B cell (primary cell): Measurements from ENCODE around the gene ALKBH7. TPM values are rescaled to one million over a fixed set of nuclear protein-coding genes. Genes with fewer than 3 reads are reported as not detected.
"Not testable (repeated sequence)": the region's sequence is repeated elsewhere in the genome, so short reads cannot be mapped to it uniquely, and the experiment has no call there.

Source experiments
- ATAC-seq: fragments of 200-7000 bp; cut with Tn5 transposase; one replicate; pipeline ENCODE4 v1.10.0; 2021; ENCODE audit warnings: low read depth, mild to moderate bottlenecking, moderate number of reproducible peaks, moderate library complexity
- CTCF ChIA-PET: fragments of 350-600 bp; sonication (Branson Sonifier 250); formaldehyde crosslinking; loops from one replicate; lab custom pipeline; 2021; ENCODE audit warnings: antibody characterized with exemption, inconsistent platforms; lab: Charles Lee
- POLR2A ChIA-PET: fragments of 350-600 bp; sonication (Branson Sonifier 250); formaldehyde crosslinking; loops from one replicate; lab custom pipeline; 2021; ENCODE audit warnings: antibody characterized with exemption; lab: Charles Lee
- DNase-seq: peaks from one replicate; pipeline ENCODE4 v3.0.0; 2013
- H2AFZ ChIP-seq: 2 replicates; pipeline ENCODE4 v1.6.1; 2012; ENCODE audit warnings: mild to moderate bottlenecking, low read depth, low read length; ENCODE audit not compliant: insufficient read depth, poor library complexity, severe bottlenecking
- H3K27ac ChIP-seq, 2 donors: 1 replicate in 1 of 2; 2 replicates in 1 of 2; pipeline ENCODE4 v1.5.1; 2012 to 2013; ENCODE audit warnings: low read length in 2 of 2, mild to moderate bottlenecking in 2 of 2, moderate library complexity in 1 of 2
- H3K27me3 ChIP-seq, 4 experiments: fragments of 200-600 bp in 1 of 4; sonication (generic) in 1 of 4; replicated peaks in 1 of 4; 1 replicate in 2 of 4; 2 replicates in 2 of 4; pipeline versions ENCODE4 v1.6.1 to v1.7.0; 2013 to 2016; ENCODE audit warnings: low read length in 3 of 4, mild to moderate bottlenecking in 2 of 4, mixed read lengths in 1 of 4, moderate library complexity in 1 of 4; ENCODE audit not compliant: insufficient read depth in 4 of 4, control insufficient read depth in 3 of 4; ENCODE audit errors: control extremely low read depth in 1 of 4
- H3K36me3 ChIP-seq, 2 experiments: replicated peaks in 1 of 2; 1 replicate in 1 of 2; 2 replicates in 1 of 2; pipeline versions ENCODE4 v1.6.1 to v1.7.1; 2013; ENCODE audit warnings: low read length in 1 of 2; ENCODE audit not compliant: insufficient read depth in 2 of 2, control insufficient read depth in 1 of 2; ENCODE audit errors: control extremely low read depth in 1 of 2, extremely low read depth in 1 of 2
- H3K4me1 ChIP-seq, 2 donors: fragments of 200-600 bp in 1 of 2; sonication (generic) in 1 of 2; 1 replicate in 1 of 2; 2 replicates in 1 of 2; pipeline versions ENCODE4 v1.5.1 to v1.6.1; 2013 to 2017; ENCODE audit warnings: low read length in 2 of 2; ENCODE audit not compliant: control insufficient read depth in 2 of 2, insufficient read depth in 2 of 2
- H3K4me2 ChIP-seq: replicated peaks from 2 replicates; pipeline ENCODE3; 2012; ENCODE audit warnings: mild to moderate bottlenecking, low read depth, low read length; ENCODE audit not compliant: poor library complexity, severe bottlenecking
- H3K4me3 ChIP-seq, 5 experiments: fragments of 200-600 bp in 1 of 5; sonication (generic) in 1 of 5; 1 replicate in 3 of 5; 2 replicates in 2 of 5; pipeline versions ENCODE4 v1.5.1 to v1.7.0; 2011 to 2016; ENCODE audit warnings: low read length in 4 of 5, mild to moderate bottlenecking in 4 of 5, low read depth in 2 of 5, control low read depth in 1 of 5, moderate library complexity in 1 of 5; ENCODE audit not compliant: insufficient read depth in 1 of 5; ENCODE audit errors: control extremely low read depth in 1 of 5, extremely low read depth in 1 of 5
- H3K79me2 ChIP-seq: fragments of 200-600 bp; sonication (generic); one replicate; pipeline ENCODE4 v1.6.0; 2016; ENCODE audit warnings: low read length; ENCODE audit not compliant: control insufficient read depth, insufficient read depth
- H3K9ac ChIP-seq: fragments of 200-600 bp; sonication (generic); 2 replicates; pipeline ENCODE4 v1.6.1; 2017; ENCODE audit warnings: mild to moderate bottlenecking, low read length, moderate library complexity
- H3K9me3 ChIP-seq, 3 donors: one replicate each; pipeline versions ENCODE4 v1.6.1 to v1.7.1; 2013; ENCODE audit warnings: low read length in 2 of 3; ENCODE audit not compliant: control insufficient read depth in 2 of 3, insufficient read depth in 1 of 3; ENCODE audit errors: control extremely low read depth in 1 of 3
- H4K20me1 ChIP-seq: 2 replicates; pipeline ENCODE4 v1.6.0; 2012; ENCODE audit warnings: mild to moderate bottlenecking, low read length; ENCODE audit not compliant: insufficient read depth, control insufficient read depth, poor library complexity, severe bottlenecking
- H3K27ac Mint-ChIP-seq: one replicate; pipeline ENCODE4 v1.8.0; 2021; ENCODE audit warnings: mixed read lengths
- H3K27me3 Mint-ChIP-seq: one replicate; pipeline ENCODE4 v1.8.0; 2021; ENCODE audit warnings: mixed read lengths
- H3K4me1 Mint-ChIP-seq: one replicate; pipeline ENCODE4 v1.8.0; 2021; ENCODE audit warnings: mixed read lengths
- H3K4me3 Mint-ChIP-seq: one replicate; pipeline ENCODE4 v1.8.0; 2021; ENCODE audit warnings: mixed read lengths
- H3K9me3 Mint-ChIP-seq: one replicate; pipeline ENCODE4 v1.8.0; 2022; ENCODE audit warnings: mixed read lengths; ENCODE audit not compliant: insufficient read depth
- EZH2 ChIP-seq: IDR thresholded peaks from 2 replicates; pipeline ENCODE4 v1.6.1; 2012; ENCODE audit warnings: borderline replicate concordance, low read depth, mild to moderate bottlenecking, moderate library complexity, low read length; ENCODE audit not compliant: insufficient read depth, poor library complexity, severe bottlenecking
- WGBS: methylation state at CpG from one replicate; pipeline ENCODE4 v1.1.5; 2013; ENCODE audit warnings: missing lambda C conversion rate; ENCODE audit not compliant: insufficient coverage; 5-methylcytosine and 5-hydroxymethylcytosine counted together
- intact Hi-C: fragments of 100-400 bp; cut with micrococcal nuclease; formaldehyde crosslinking; loops from one replicate; pipeline ENCODE4 v1.10.0; 2022
- polyA plus RNA-seq: library from polyadenylated mRNA; depleted of rRNA; stranded (reverse); fragments of >200 nt; gene quantifications from 2 replicates; pipeline ENCODE4 v1.2.3, GENCODE V29; 2012
- total RNA-seq, 2 donors: library from RNA; stranded (reverse); fragments of 120-200 nt in 1 of 2; gene quantifications; 1 replicate in 1 of 2; 2 replicates in 1 of 2; pipeline versions ENCODE4 v1.2.3 to v1.2.4, GENCODE V29; 2013 to 2022
- TF ChIP-seq, protein P1 (sequence below): fragments of 200-600 bp; IDR thresholded peaks from one replicate; pipeline ENCODE4 v1.8.0; 2022; ENCODE audit warnings: antibody characterized with exemption, mild to moderate bottlenecking

The ALKBH7 gene
- total and polyA plus RNA-seq, 2 donors (not counting 1 experiment from before 2014, with no cell fraction given): 36.4 to 67.0 TPM

DNA sequence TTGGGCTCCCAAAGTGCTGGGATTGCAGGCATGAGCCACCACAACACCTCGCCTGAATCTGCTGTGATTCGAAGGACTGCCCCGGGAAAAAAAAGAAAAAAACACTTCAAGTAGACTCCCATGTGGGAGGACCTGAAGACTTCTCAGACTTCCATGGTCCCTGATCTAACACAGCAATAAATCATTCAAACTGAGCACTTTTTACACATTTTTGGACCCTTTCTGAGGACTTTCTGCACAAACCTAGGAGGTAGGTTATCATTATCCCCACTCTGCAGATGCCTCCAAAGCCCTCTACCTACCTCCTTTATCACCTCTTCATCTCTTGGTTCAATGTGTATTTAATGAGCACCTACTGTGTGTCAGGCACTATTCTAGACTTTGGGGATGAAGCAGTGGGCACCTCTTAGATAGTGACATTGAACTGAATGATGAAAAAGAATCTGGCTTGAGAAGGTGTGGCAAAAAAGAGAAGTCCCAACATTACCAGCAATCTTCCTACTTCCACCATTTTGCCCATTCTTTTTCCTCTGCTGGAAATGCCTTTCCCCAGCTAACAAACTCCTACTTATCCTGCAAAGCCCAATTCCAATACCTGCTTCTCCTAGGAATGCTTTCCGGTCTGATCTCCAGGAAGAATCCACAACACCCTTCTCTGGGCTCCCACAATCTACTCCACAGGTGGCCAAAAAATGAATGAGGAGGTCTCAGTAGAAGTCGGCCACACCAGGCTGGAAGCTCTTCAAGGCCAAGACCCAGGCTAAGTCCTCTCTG is 12.8 kb upstream of the ALKBH7 start:
- Histone ChIP-seq H3K27ac (no peak overlapping the region), H3K4me1 (peaks cover 6 to 12% of the 10 kb centered on the region in 2 donors), H3K79me2 (peaks cover 11% of the 10 kb centered on the region), H4K20me1 (no peaks in the 10 kb centered on the region), H3K4me3 (no peak overlapping the region), H3K9ac (no peak overlapping the region), H3K4me2 (no peak overlapping the region), H3K27me3 (no peaks in the 10 kb centered on the region), H3K9me3 (peaks cover 0 to 5% (median 0%) of the 10 kb centered on the region in 3 donors), H3K36me3 (peaks cover 0 to 3% of the 10 kb centered on the region in 2 experiments), H2AFZ (no peak overlapping the region)
- 92% methylated on average over 4 of the region's 5 CpGs for WGBS
- H3K27ac Mint-ChIP-seq: peak overlapping the region; percentile 32
- ATAC-seq (no peak), DNase-seq (no peak)
- POLR2A ChIA-PET: interaction anchor here (0.6 to 3.2 kb wide), 2 partner anchors 13 to 71 kb away, joined by 4 to 25 read pairs; partner anchors contain the start of gene ALKBH7
- peaks cover 14% of the 10 kb centered on the region for H3K4me1 Mint-ChIP-seq
- intact Hi-C loops: no loop called here
- TF ChIP-seq, protein P1, sequence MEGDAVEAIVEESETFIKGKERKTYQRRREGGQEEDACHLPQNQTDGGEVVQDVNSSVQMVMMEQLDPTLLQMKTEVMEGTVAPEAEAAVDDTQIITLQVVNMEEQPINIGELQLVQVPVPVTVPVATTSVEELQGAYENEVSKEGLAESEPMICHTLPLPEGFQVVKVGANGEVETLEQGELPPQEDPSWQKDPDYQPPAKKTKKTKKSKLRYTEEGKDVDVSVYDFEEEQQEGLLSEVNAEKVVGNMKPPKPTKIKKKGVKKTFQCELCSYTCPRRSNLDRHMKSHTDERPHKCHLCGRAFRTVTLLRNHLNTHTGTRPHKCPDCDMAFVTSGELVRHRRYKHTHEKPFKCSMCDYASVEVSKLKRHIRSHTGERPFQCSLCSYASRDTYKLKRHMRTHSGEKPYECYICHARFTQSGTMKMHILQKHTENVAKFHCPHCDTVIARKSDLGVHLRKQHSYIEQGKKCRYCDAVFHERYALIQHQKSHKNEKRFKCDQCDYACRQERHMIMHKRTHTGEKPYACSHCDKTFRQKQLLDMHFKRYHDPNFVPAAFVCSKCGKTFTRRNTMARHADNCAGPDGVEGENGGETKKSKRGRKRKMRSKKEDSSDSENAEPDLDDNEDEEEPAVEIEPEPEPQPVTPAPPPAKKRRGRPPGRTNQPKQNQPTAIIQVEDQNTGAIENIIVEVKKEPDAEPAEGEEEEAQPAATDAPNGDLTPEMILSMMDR: no peak
- no peak for TF ChIP-seq EZH2
- no peaks in the 10 kb centered on the region for H3K27me3 Mint-ChIP-seq
- H3K9me3 Mint-ChIP-seq: no peaks in the 10 kb centered on the region
- peak overlapping the region; percentile 33 for H3K4me3 Mint-ChIP-seq
- CTCF ChIA-PET: interaction anchor here (1.5 kb wide), 1 partner anchor 141 kb away, joined by 3 read pairs; no protein-coding TSS in a partner anchor

DNA sequence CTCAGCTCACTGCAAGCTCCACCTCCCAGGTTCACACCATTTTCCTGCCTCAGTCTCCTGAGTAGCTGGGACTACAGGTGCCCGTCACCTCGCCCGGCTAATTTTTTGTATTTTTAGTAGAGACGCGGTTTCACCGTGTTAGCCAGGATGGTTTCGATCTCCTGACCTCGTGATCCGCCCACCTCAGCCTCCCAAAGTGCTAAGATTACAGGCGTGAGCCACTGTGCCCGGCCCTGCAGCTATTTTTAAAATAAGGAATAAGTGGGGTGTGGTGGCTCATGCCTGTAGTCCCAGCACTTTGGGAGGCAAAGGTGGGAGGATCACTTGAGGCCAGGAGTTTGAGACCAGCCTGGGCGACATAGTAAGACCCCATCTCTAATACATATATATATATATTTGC is 12.1 kb upstream of the ALKBH7 start:
- H3K4me3 Mint-ChIP-seq, H3K27ac Mint-ChIP-seq, H2AFZ ChIP-seq, H4K20me1 ChIP-seq, DNase-seq, H3K36me3 ChIP-seq, H3K27me3 Mint-ChIP-seq, H3K9ac ChIP-seq, H3K4me3 ChIP-seq, H3K9me3 ChIP-seq, H3K4me2 ChIP-seq, intact Hi-C loops, H3K27ac ChIP-seq, ATAC-seq, H3K27me3 ChIP-seq, H3K9me3 Mint-ChIP-seq: not testable (repeated sequence)
- ChIA-PET POLR2A (interaction anchor here (3.2 kb wide), 1 partner anchor 12 kb away, joined by 25 read pairs; the partner anchor contains the start of gene ALKBH7), CTCF (interaction anchor here (1.5 kb wide), 1 partner anchor 142 kb away, joined by 3 read pairs; no protein-coding TSS in a partner anchor)
- Histone ChIP-seq H3K4me1 (peaks cover 6 to 12% of the 10 kb centered on the region in 2 donors), H3K79me2 (peaks cover 11% of the 10 kb centered on the region)
- no CpG with 5 or more reads among the region's 12 CpGs for WGBS
- peaks cover 14% of the 10 kb centered on the region for H3K4me1 Mint-ChIP-seq

DNA sequence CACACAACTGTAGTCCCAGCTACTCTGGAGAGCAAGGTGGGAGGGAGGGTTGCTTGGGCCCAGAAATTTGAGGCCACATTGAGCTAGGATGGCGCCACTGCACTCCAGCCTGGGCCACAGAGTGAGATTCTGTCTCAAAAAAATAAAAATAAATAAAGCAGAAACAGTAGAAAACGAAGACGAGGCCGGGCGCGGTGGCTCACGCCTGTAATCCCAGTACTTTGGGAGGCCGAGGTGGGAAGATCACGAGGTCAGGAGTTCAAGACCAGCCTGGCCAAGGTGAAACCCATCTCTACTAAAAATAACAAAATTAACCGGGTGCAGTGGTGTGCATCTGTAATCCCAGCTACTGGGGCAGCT is 11.8 kb upstream of the ALKBH7 start:
- Histone ChIP-seq H3K4me2 (peak overlapping the region; percentile 90), H3K36me3 (peaks cover 0 to 11% of the 10 kb centered on the region in 2 experiments), H3K27ac (peak overlapping the region; percentile 28 to 79), H3K79me2 (peaks cover 11% of the 10 kb centered on the region), H3K4me1 (peaks cover 6 to 12% of the 10 kb centered on the region in 2 donors), H2AFZ (peak overlapping the region; percentile 81), H3K4me3 (peak overlapping the region; percentile 38 to 72 (median 61)), H3K9ac (peak overlapping the region; percentile 74)
- not testable (repeated sequence) for H4K20me1 ChIP-seq, H3K9me3 ChIP-seq, DNase-seq, H3K27ac Mint-ChIP-seq, H3K27me3 Mint-ChIP-seq, H3K9me3 Mint-ChIP-seq, ATAC-seq, H3K27me3 ChIP-seq
- Mint-ChIP-seq H3K4me3 (peak overlapping the region; percentile 94), H3K4me1 (peaks cover 14% of the 10 kb centered on the region)
- 97% methylated on average over 10 of the region's 10 CpGs for whole genome bisulfite sequencing
- ChIA-PET POLR2A (interaction anchor here (0.7 to 3.2 kb wide), 3 partner anchors 12 to 1033 kb away, joined by 4 to 25 read pairs (median 5); partner anchors contain the start of genes ALKBH7 and KHSRP), CTCF (interaction anchor here (1.0 to 1.5 kb wide), 3 partner anchors 11 to 142 kb away, joined by 3 read pairs; no protein-coding TSS in a partner anchor)
- intact Hi-C loops: loop anchor here (1.0 kb wide), 8 partner anchors 11 to 502 kb away; partner anchors contain the start of genes ALKBH7, GPR108 and GTF2F1
